K562 (cell line): ENCODE results near the gene CSF1. TPM values are rescaled to one million over a fixed set of nuclear protein-coding genes. Genes with fewer than 3 reads are reported as not detected.

ENCODE experiments used
- FOXK2 ChIP-seq, 2 experiments: fragments of 450-650 bp; IDR thresholded peaks in 1 of 2; conservative IDR thresholded peaks in 1 of 2; 2 replicates each; pipeline ENCODE4 v1.6.1; 2016; ENCODE audit warnings: low read depth in 2 of 2, mild to moderate bottlenecking in 1 of 2
- GTF2E2 ChIP-seq: fragments of 200-800 bp; sonication (Bioruptor generic); IDR thresholded peaks from 2 replicates; pipeline ENCODE4 v1.6.1; 2016; ENCODE audit warnings: missing genetic modification characterization, missing compliant biosample characterization
- HMGN3 ChIP-seq: IDR thresholded peaks from 2 replicates; pipeline ENCODE4 v1.6.1; 2011; ENCODE audit warnings: borderline replicate concordance, low read depth, mild to moderate bottlenecking, mixed read lengths, low read length; ENCODE audit not compliant: insufficient read length; ENCODE audit errors: extremely low read depth
- MTA2 ChIP-seq: fragments of 450-650 bp; IDR thresholded peaks from 2 replicates; pipeline ENCODE4 v1.6.1; 2016; ENCODE audit warnings: low read depth
- PRPF4 ChIP-seq: fragments of 200-400 bp; formaldehyde crosslinking; IDR thresholded peaks from one replicate; pipeline ENCODE4 v1.6.1; 2017; ENCODE audit warnings: low read length, low read depth, mild to moderate bottlenecking; ENCODE audit not compliant: insufficient read depth, poor library complexity, severe bottlenecking
- RBFOX2 ChIP-seq: fragments of 200-400 bp; formaldehyde crosslinking; IDR thresholded peaks from 2 replicates; pipeline ENCODE4 v1.6.1; 2017; ENCODE audit warnings: low read depth, mild to moderate bottlenecking, low read length, moderate library complexity
- ZNF324 ChIP-seq: fragments of 250-450 bp; sonication (Bioruptor Pico); IDR thresholded peaks from 2 replicates; pipeline ENCODE4 v1.4.0; 2020; ENCODE audit warnings: mild to moderate bottlenecking
- polyA plus RNA-seq, 8 experiments: library from polyadenylated mRNA; depleted of rRNA in 4 of 8; stranded (reverse) in 5 of 8; unstranded in 3 of 8; fragments of >200 nt; fragmentation: Nextera tagmentation in 2 of 8; fragmentation: Illumina TruSeq in 1 of 8; extraction: Ambion mirVana in 2 of 8; extraction: Trizol in 1 of 8; gene quantifications; 2 replicates each; pipeline versions ENCODE4 v1.2.1 to v1.2.3, GENCODE V29; 2011 to 2014; ENCODE audit warnings: inconsistent platforms in 1 of 8, missing spikeins in 1 of 8
- total RNA-seq, 7 experiments: library from RNA; depleted of rRNA in 6 of 7; stranded (reverse); fragments of >200 nt in 6 of 7; fragmentation: Illumina TruSeq in 2 of 7; extraction: Trizol in 2 of 7; gene quantifications; 2 replicates each; pipeline versions ENCODE4 v1.2.1 to v1.2.3, GENCODE V29; 2011 to 2021; ENCODE audit warnings: low replicate concordance in 1 of 7
- TF ChIP-seq, protein P1 (sequence below): fragments of 250-450 bp; sonication (Bioruptor Pico); IDR thresholded peaks from 2 replicates; pipeline ENCODE4 v1.4.0; 2020; ENCODE audit warnings: mild to moderate bottlenecking
- TF ChIP-seq, protein P2 (sequence below), 2 experiments: IDR thresholded peaks; 2 replicates each; pipeline ENCODE4 v1.6.1; 2012; ENCODE audit warnings: improper control_type of control experiment in 2 of 2, low read depth in 2 of 2, low read length in 2 of 2, borderline replicate concordance in 1 of 2
- TF ChIP-seq, protein P3 (sequence below), 2 experiments: IDR thresholded peaks in 1 of 2; conservative IDR thresholded peaks in 1 of 2; 2 replicates each; pipeline ENCODE4 v1.6.1; 2016; ENCODE audit warnings: low read depth in 2 of 2, mild to moderate bottlenecking in 1 of 2, missing compliant biosample characterization in 1 of 2, missing genetic modification characterization in 1 of 2, moderate library complexity in 1 of 2
- TF ChIP-seq, protein P4 (sequence below): fragments of 250-450 bp; sonication (Bioruptor Pico); IDR thresholded peaks from 2 replicates; pipeline ENCODE4 v1.4.0; 2020

CSF1 gene
- total and polyA plus RNA-seq, 9 of the 15 experiments (the other 6 are each of a cell fraction or from before 2014, with no cell fraction given), result 0.18 to 11.8 (median 2.8) TPM

DNA sequence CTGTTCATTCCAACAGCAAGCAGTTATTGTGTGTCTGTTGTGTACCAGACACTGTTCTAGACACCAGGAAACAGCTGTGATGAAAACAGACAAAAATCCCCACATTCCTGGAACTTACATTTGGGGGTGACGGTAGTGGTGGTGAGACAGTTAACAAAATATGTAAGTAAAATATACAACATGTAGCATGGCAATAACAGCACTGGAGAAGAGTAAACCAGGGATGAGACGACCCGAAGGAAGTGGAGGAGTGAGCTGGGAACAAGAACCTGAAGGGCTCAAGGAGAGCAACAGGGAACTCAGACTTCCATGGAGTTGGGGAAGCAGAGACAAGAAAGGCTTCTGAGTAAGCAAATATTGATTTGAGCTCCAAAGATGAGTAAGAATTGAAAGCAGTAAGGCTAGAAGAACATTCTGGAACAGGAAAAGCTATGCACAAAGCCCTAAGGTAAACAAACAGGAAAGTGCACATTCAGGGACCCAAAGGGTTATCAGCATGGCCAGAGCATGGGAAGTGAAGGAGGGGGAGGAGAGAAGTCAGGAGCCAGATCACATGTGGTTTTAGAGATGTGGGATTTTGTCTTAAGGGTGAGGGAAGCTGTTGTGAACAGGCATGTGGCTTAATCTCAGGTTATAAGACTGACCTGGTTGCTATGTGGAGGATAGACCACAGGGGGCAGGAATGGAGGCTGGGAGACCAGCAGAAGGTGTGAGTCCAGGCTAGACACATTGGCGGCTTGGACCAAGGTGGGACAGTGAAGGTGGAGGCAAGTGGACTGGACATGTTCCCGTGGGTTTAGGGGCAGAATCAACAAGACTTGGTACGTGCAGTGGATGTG lies 7.3 kb downstream of the CSF1 start (continued):
- TF ChIP-seq PRPF4 (no peak), GTF2E2 (peak; percentile 80; the same call in 1 of the 2 replicates), HMGN3 (no peak), MTA2 (peak; percentile 96), FOXK2 (conservative IDR thresholded peaks at IDR 0.05 in 1 of 2, IDR thresholded peaks at IDR 0.05 in 1 of 2; ENCODE audit: low read depth in 2 of 2) (peak; percentile 96 to 98), RBFOX2 (no peak), ZNF324 (no peak)
- TF ChIP-seq, protein P1, sequence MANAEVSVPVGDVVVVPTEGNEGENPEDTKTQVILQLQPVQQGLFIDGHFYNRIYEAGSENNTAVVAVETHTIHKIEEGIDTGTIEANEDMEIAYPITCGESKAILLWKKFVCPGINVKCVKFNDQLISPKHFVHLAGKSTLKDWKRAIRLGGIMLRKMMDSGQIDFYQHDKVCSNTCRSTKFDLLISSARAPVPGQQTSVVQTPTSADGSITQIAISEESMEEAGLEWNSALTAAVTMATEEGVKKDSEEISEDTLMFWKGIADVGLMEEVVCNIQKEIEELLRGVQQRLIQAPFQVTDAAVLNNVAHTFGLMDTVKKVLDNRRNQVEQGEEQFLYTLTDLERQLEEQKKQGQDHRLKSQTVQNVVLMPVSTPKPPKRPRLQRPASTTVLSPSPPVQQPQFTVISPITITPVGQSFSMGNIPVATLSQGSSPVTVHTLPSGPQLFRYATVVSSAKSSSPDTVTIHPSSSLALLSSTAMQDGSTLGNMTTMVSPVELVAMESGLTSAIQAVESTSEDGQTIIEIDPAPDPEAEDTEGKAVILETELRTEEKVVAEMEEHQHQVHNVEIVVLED, result no peak
- TF ChIP-seq, protein P2, sequence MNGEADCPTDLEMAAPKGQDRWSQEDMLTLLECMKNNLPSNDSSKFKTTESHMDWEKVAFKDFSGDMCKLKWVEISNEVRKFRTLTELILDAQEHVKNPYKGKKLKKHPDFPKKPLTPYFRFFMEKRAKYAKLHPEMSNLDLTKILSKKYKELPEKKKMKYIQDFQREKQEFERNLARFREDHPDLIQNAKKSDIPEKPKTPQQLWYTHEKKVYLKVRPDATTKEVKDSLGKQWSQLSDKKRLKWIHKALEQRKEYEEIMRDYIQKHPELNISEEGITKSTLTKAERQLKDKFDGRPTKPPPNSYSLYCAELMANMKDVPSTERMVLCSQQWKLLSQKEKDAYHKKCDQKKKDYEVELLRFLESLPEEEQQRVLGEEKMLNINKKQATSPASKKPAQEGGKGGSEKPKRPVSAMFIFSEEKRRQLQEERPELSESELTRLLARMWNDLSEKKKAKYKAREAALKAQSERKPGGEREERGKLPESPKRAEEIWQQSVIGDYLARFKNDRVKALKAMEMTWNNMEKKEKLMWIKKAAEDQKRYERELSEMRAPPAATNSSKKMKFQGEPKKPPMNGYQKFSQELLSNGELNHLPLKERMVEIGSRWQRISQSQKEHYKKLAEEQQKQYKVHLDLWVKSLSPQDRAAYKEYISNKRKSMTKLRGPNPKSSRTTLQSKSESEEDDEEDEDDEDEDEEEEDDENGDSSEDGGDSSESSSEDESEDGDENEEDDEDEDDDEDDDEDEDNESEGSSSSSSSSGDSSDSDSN (IDR thresholded peaks at IDR 0.05; ENCODE audit: borderline replicate concordance in 1 of 2, low read depth in 2 of 2, low read length in 2 of 2), result no peak
- TF ChIP-seq, protein P3, sequence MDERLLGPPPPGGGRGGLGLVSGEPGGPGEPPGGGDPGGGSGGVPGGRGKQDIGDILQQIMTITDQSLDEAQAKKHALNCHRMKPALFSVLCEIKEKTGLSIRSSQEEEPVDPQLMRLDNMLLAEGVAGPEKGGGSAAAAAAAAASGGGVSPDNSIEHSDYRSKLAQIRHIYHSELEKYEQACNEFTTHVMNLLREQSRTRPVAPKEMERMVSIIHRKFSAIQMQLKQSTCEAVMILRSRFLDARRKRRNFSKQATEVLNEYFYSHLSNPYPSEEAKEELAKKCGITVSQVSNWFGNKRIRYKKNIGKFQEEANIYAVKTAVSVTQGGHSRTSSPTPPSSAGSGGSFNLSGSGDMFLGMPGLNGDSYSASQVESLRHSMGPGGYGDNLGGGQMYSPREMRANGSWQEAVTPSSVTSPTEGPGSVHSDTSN (CRISPR knock-in tag; IDR thresholded peaks at IDR 0.05; ENCODE audit: low read depth), result no peak
- TF ChIP-seq, protein P3 (tag; conservative IDR thresholded peaks at IDR 0.05; ENCODE audit: low read depth), result no peak
- TF ChIP-seq, protein P4, sequence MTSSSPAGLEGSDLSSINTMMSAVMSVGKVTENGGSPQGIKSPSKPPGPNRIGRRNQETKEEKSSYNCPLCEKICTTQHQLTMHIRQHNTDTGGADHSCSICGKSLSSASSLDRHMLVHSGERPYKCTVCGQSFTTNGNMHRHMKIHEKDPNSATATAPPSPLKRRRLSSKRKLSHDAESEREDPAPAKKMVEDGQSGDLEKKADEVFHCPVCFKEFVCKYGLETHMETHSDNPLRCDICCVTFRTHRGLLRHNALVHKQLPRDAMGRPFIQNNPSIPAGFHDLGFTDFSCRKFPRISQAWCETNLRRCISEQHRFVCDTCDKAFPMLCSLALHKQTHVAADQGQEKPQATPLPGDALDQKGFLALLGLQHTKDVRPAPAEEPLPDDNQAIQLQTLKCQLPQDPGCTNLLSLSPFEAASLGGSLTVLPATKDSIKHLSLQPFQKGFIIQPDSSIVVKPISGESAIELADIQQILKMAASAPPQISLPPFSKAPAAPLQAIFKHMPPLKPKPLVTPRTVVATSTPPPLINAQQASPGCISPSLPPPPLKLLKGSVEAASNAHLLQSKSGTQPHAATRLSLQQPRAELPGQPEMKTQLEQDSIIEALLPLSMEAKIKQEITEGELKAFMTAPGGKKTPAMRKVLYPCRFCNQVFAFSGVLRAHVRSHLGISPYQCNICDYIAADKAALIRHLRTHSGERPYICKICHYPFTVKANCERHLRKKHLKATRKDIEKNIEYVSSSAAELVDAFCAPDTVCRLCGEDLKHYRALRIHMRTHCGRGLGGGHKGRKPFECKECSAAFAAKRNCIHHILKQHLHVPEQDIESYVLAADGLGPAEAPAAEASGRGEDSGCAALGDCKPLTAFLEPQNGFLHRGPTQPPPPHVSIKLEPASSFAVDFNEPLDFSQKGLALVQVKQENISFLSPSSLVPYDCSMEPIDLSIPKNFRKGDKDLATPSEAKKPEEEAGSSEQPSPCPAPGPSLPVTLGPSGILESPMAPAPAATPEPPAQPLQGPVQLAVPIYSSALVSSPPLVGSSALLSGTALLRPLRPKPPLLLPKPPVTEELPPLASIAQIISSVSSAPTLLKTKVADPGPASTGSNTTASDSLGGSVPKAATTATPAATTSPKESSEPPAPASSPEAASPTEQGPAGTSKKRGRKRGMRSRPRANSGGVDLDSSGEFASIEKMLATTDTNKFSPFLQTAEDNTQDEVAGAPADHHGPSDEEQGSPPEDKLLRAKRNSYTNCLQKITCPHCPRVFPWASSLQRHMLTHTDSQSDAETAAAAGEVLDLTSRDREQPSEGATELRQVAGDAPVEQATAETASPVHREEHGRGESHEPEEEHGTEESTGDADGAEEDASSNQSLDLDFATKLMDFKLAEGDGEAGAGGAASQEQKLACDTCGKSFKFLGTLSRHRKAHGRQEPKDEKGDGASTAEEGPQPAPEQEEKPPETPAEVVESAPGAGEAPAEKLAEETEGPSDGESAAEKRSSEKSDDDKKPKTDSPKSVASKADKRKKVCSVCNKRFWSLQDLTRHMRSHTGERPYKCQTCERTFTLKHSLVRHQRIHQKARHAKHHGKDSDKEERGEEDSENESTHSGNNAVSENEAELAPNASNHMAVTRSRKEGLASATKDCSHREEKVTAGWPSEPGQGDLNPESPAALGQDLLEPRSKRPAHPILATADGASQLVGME, result 0 out of 2 replicates have a peak, but pooled peaks have one; percentile 28
